ENCODE results near the gene ALG9.
A peak's percentile ranks its signal among the peaks of the same experiment; 100 is the strongest.

- TF ChIP-seq CTCF (IDR thresholded peaks at IDR 0.05) (peak in 1 of 4 experiments; percentile 1), POLR2A (IDR thresholded peaks at IDR 0.05) (peak; percentile 47 to 48)
Measured at GRCh38 chr11:111911563-111912401, 40.4 kb upstream of the ALG9 start, which contains the start of gene CRYAB.
